A673 (cell line): ENCODE results near the gene PRR20D. TPM values are rescaled to one million over a fixed set of nuclear protein-coding genes. Genes with fewer than 3 reads are reported as not detected.
"Not testable (repeated sequence)": the region's sequence is repeated elsewhere in the genome, so short reads cannot be mapped to it uniquely, and the experiment has no call there.

Source experiments
- Bru-seq: library from RNA; stranded (reverse); fragments of 400-500 nt; gene quantifications from one replicate; lab custom pipeline; 2021; lab: Mats Ljungman, UMichigan
- BruChase-seq, 2 experiments: library from RNA; stranded (reverse); fragments of 400-500 nt; gene quantifications; one replicate each; lab custom pipeline; 2021; lab: Mats Ljungman, UMichigan
- BruUV-seq: library from RNA; stranded (reverse); fragments of 400-500 nt; replicated peaks from 2 replicates; lab custom pipeline; 2021; lab: Mats Ljungman, UMichigan
- CTCF ChIA-PET: fragments of 300-600 bp; sonication (Branson Sonifier 250); formaldehyde crosslinking; loops from one replicate; lab custom pipeline; 2022; ENCODE audit warnings: antibody characterized with exemption; lab: Charles Lee
- POLR2A ChIA-PET: fragments of 300-600 bp; sonication (Branson Sonifier 250); formaldehyde crosslinking; loops from one replicate; lab custom pipeline; 2022; ENCODE audit warnings: antibody characterized with exemption; ENCODE audit not compliant: low non-redundant PET; lab: Charles Lee
- DNase-seq: peaks from one replicate; pipeline ENCODE4 v3.0.0-alpha.2; 2015; ENCODE audit warnings: low spot score
- H3K27ac ChIP-seq: fragments of 200-600 bp; sonication (generic); 2 replicates; pipeline ENCODE4 v1.5.1; 2016; ENCODE audit warnings: mixed run types, low read depth, mild to moderate bottlenecking, mixed read lengths, antibody characterized with exemption, low read length; ENCODE audit not compliant: poor library complexity, severe bottlenecking
- H3K27me3 ChIP-seq: fragments of 200-600 bp; sonication (generic); replicated peaks from 2 replicates; pipeline ENCODE4 v1.6.1; 2017; ENCODE audit warnings: mixed run types, low read depth, mild to moderate bottlenecking, mixed read lengths, antibody characterized with exemption, low read length; ENCODE audit not compliant: insufficient read depth, poor library complexity
- H3K36me3 ChIP-seq: fragments of 200-600 bp; sonication (generic); 2 replicates; pipeline ENCODE4 v1.6.1; 2016; ENCODE audit warnings: mixed run types, mild to moderate bottlenecking, mixed read lengths, antibody characterized with exemption, low read length; ENCODE audit not compliant: insufficient read depth, poor library complexity, severe bottlenecking
- H3K4me1 ChIP-seq: fragments of 200-600 bp; sonication (generic); 2 replicates; pipeline ENCODE4 v1.6.1; 2017; ENCODE audit warnings: mixed run types, mild to moderate bottlenecking, mixed read lengths, antibody characterized with exemption, low read length; ENCODE audit not compliant: insufficient read depth, poor library complexity, severe bottlenecking
- H3K4me3 ChIP-seq: fragments of 200-600 bp; sonication (generic); 2 replicates; pipeline ENCODE4 v1.5.1; 2016; ENCODE audit warnings: low read depth, mixed run types, mild to moderate bottlenecking, mixed read lengths, low read length; ENCODE audit not compliant: poor library complexity, severe bottlenecking
- H3K9me3 ChIP-seq: fragments of 200-600 bp; sonication (generic); 2 replicates; pipeline ENCODE4 v1.6.1; 2016; ENCODE audit warnings: mixed run types, low read depth, mild to moderate bottlenecking, mixed read lengths, antibody characterized with exemption, low read length; ENCODE audit not compliant: poor library complexity, severe bottlenecking
- CTCF ChIP-seq: fragments of 300-800, 200-600 bp; sonication (generic); conservative IDR thresholded peaks from 2 replicates; pipeline ENCODE4 v1.5.1; 2017; ENCODE audit warnings: low read depth, mild to moderate bottlenecking, antibody characterized with exemption, low read length, moderate library complexity, mixed read lengths
- EZH2 ChIP-seq: fragments of 200-600 bp; sonication (generic); IDR thresholded peaks from 2 replicates; pipeline ENCODE4 v1.6.1; 2017; ENCODE audit warnings: borderline replicate concordance, low read depth, mild to moderate bottlenecking, mixed read lengths, antibody characterized with exemption, low read length; ENCODE audit not compliant: poor library complexity, severe bottlenecking
- intact Hi-C: fragments of 100-400 bp; cut with micrococcal nuclease; formaldehyde crosslinking; loops from one replicate; pipeline ENCODE4 v1.10.0; 2022; ENCODE audit not compliant: unreplicated experiment
- long read RNA-seq: library from polyadenylated mRNA; stranded (forward); transcript quantifications from one replicate; pipeline ENCODE4 v2.0.0, GENCODE V29; 2022
- total RNA-seq: library from RNA; stranded (reverse); gene quantifications from 2 replicates; pipeline ENCODE4 v1.2.3, GENCODE V29; 2021

Gene PRR20D
- not detected in 2 replicates for total RNA-seq
- not detected for Bru-seq, nascent RNA
- BruChase-seq, experiment 1, labeled RNA remaining after a 2-hour chase: not detected
- BruChase-seq, experiment 2, labeled RNA remaining after a 6-hour chase: not detected
- long read RNA-seq: 0 reads

- H3K9me3 ChIP-seq, H3K27me3 ChIP-seq, CTCF ChIA-PET, POLR2A ChIA-PET, H3K27ac ChIP-seq, BruUV-seq, intact Hi-C loops, H3K4me3 ChIP-seq, H3K36me3 ChIP-seq, DNase-seq, H3K4me1 ChIP-seq: not testable (repeated sequence)
Measured at GRCh38 chr13:57160332-57160731, at the start of gene PRR20D. Gene PRR20D, plus strand, starts transcription at chr13:57160632. Its CDS starts 387 bp downstream, at chr13:57161019.

DNA sequence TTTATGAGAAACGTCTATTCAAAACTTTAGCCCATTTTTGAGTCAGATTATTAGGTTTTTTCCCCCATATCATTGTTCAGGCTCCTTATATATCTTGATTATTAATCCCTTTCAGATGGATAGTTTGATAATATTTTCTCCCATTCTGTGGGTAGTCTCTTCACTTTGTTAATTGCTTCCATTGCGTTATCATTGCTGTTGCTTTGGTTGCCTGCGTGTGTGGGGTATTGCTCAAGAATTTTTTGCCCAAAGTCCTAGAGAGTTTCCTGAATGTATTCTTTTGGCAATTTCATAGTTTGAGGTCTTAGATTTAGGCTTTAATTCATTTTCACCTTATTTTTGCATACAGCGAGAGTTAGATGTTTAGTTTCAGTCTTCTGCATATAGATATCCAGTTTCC, 45.5 kb upstream of the PRR20D start:
- Histone ChIP-seq H3K4me3 (no peak overlapping the region), H3K36me3 (no peaks in the 10 kb centered on the region), H3K27me3 (no peaks in the 10 kb centered on the region), H3K4me1 (no peaks in the 10 kb centered on the region), H3K27ac (peak overlapping the region; percentile 51), H3K9me3 (peaks cover 4% of the 10 kb centered on the region)
- TF ChIP-seq EZH2 (no peak), CTCF (no peak)
- CTCF ChIA-PET: no interaction called here
- POLR2A ChIA-PET: no interaction called here
- BruUV-seq: no TSS peak
- DNase-seq: peak; percentile 54
- intact Hi-C loops: loop anchor here (2.0 kb wide), 1 partner anchor 838 kb away; no protein-coding TSS in a partner anchor

GRCh38 chr13:57123681-57124080, 36.8 kb upstream of the PRR20D start:
- CTCF ChIA-PET: no interaction called here
- POLR2A ChIA-PET: no interaction called here
- no peak overlapping the region for H3K4me3 ChIP-seq
- H3K4me1 ChIP-seq: no peaks in the 10 kb centered on the region
- no peaks in the 10 kb centered on the region for H3K36me3 ChIP-seq
- peak; percentile 30 for DNase-seq
- BruUV-seq: no TSS peak
- H3K9me3 ChIP-seq: no peaks in the 10 kb centered on the region
- intact Hi-C loops: no loop called here
- H3K27ac ChIP-seq: no peak overlapping the region
- TF ChIP-seq CTCF (no peak), EZH2 (no peak)
- no peaks in the 10 kb centered on the region for H3K27me3 ChIP-seq

DNA sequence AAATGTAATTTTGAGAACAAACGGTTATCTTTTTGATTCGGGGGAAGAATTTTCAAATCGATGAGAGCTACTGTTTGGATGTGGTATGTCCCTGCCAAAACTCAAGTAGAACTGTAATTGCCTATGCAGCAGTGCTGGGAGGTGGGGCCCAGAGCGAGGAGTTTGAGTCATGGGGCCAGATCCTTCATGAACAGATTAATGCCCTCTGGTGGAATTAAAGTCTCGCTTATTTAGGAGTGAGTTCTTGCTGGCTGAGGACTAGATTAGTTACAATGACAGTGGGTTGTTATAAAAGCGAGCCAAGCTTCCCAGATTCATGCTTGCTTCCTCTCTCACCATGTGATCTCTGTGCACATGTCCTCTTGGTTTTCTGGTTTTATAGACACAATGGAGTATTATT, 31.5 kb upstream of the PRR20D start:
- Histone ChIP-seq H3K9me3 (no peaks in the 10 kb centered on the region), H3K36me3 (no peaks in the 10 kb centered on the region), H3K4me3 (no peak overlapping the region), H3K4me1 (no peaks in the 10 kb centered on the region), H3K27ac (no peak overlapping the region), H3K27me3 (no peaks in the 10 kb centered on the region)
- CTCF ChIA-PET: no interaction called here
- no peak for TF ChIP-seq CTCF
- no peak for TF ChIP-seq EZH2
- BruUV-seq: no TSS peak
- DNase-seq: peak; percentile 26
- intact Hi-C loops: no loop called here
- POLR2A ChIA-PET: no interaction called here
